ENCODE results near the gene TEX28.
"Not testable (repeated sequence)": the region's sequence is repeated elsewhere in the genome, so short reads cannot be mapped to it uniquely, and the experiment has no call there.

TEX28 gene

DNA sequence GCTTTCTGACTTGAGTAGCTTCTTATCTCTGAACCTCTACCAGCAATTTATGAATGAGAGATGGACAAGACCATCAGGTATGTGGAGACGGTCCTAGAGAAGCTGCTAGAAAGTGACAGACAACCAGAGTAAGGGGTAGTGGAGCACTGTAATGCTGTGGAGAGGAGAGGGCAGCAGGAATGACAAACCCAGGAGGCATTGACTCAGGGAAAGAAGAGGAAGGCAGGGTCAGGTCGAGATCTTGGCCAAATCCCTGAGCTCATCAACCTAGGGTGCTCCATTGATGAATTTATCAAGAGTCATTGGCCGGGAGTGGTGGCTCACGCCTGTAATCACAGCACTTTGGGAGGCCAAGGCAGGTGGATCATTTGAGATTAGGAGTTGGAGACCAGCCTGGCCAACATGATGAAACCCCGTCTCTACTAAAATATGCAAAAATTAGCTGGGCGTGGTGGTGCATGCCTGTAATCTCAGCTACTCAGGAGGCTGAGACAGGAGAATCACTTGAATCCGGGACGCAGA, 54.9 kb downstream of the TEX28 start:
- not testable (repeated sequence) for DNase-seq

DNA sequence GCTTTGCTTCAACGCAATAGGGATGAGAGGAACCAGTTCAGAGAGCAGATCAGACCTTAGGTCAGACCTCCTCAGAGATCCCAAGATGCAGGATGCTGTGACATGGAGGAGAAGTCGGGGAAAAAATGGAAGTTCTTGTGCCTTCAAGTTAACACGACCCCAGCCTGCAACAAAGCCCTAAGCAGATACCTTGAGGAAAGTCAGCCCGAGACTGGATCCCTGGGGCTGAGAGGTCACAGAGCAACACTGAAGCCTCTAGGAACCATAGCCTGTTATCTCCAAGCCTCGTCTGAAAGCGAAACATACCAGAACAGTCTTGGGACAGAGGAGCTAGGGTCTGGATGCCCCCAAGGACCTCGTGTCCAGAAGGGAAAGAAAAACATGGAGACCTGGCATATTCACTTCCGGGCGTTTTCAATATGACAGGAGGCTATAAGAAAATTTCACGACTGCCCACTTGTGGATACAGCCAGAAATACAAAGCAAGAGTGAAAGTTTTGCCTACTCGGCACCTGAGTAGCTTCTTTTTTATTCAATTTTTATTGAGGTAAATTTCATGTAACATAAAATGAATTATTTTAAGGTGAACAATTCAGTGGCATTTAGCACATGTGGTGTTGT, 55.9 kb downstream of the TEX28 start:
- not testable (repeated sequence) for DNase-seq

DNA sequence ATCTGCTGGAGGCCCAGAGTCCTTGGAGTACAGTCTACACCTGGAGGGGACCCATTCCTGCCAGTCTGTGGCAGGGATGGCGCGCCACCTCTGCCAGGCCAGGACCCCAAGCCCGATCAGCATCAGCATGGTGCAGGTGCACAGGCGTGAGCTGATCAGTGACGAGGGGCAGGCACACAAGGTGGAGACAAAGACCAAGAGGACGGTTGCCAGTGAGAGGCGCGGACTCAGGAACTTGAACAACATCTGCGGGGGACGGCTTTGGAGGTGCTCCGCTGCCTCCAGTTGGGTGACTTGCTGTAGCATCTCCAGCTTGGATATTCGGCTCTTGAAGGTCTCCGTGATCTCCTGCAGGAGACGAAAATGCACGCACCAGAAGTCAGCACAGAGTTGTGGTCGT, 61.3 kb downstream of the TEX28 start:
- not testable (repeated sequence) for DNase-seq

DNA sequence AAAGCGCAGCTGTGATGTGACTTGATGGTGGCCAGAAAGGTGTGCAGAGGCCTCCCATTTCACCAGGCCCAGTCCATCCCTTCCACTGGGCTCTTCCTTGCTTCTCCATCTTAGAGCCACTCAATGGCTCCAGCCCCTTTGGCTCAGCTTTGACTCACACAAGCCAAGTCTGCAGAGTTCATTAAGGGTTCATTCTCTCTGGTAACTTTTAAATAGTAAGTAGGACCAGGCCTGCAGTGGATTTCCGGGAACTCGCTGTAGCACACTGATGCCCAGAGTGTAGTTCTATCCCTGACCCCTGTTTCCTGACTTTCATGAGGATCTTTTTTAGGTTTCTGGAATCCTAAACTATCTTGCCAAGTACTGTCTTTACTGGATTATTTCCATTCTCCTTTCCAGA, 63.5 kb downstream of the TEX28 start:
- DNase-seq: not testable (repeated sequence)

DNA sequence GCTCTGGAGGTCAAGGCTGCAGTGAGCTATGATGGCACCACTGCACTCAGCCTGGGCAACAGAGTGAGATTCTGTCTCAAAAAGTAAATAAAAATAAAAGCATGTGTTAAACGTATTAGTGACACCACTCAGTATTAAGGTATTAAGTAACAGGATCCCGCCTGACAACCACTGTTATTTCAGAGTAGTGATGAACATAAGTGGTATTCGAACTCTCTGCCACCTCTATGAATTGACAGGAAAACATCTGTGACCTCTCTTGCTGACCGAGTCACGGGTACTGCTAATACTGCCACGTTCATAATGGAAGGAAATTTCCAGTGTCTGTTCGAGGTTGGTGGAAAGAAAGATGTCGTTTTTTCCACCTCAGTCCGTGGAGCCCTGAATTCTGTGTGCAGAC, 68.2 kb downstream of the TEX28 start:
- DNase-seq: not testable (repeated sequence)

DNA sequence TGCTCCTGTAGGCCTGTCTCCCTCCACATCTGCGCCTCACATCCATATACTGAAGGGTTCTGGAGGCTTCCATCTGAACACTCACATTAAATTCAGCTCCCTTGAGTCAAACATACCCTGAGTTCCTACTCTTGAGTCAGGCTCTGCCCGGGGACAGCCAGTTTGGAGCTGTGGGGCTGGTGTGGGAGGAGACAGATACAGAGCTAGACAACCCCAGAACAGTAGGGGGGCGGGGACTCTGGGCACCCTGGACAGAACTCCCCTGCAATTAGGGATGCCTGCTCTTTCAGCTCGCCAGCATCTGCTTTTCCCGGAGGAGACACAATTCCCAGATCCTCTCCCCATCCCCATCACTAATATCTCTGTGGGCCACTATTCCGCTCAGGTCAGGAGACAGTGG, 69.6 kb downstream of the TEX28 start:
- DNase-seq: not testable (repeated sequence)

All from activated CD8-positive, alpha-beta memory T cell treated with anti-CD3 and anti-CD28 coated beads for 24 hours (primary cell).